Spleen (tissue), 7 donors: ENCODE results near the gene SUPT3H.

ENCODE experiments used
- POLR2A ChIP-seq, 3 donors: fragments of 450-650 bp; IDR thresholded peaks; one replicate each; pipeline ENCODE4 v1.5.1; 2017; ENCODE audit warnings: antibody characterized with exemption in 3 of 3, mild to moderate bottlenecking in 1 of 3
- POLR2AphosphoS5 ChIP-seq, 3 donors: sonication (generic); formaldehyde crosslinking; IDR thresholded peaks; one replicate each; pipeline ENCODE4 v1.5.1; 2017; ENCODE audit warnings: antibody characterized with exemption in 3 of 3
- TF ChIP-seq, protein P1 (sequence below), 11 experiments: fragments of 200-600 bp in 7 of 11; fragments of 450-650 bp in 4 of 11; sonication (generic) in 4 of 11; IDR thresholded peaks in 8 of 11; conservative IDR thresholded peaks in 3 of 11; 1 replicate in 7 of 11; 2 replicates in 4 of 11; pipeline versions ENCODE4 v1.4.0 to v1.8.0; 2016 to 2021; ENCODE audit warnings: antibody characterized with exemption in 11 of 11, inconsistent platforms in 4 of 11, mild to moderate bottlenecking in 1 of 11
- donor health status: DM: no; HTN: no; CAD: no; lungs with moderate emphysema.
- donor health status: DM: no; HTN: no; CAD: no.
- donor health status: DM: no; HTN: no; CAD: no.

DNA sequence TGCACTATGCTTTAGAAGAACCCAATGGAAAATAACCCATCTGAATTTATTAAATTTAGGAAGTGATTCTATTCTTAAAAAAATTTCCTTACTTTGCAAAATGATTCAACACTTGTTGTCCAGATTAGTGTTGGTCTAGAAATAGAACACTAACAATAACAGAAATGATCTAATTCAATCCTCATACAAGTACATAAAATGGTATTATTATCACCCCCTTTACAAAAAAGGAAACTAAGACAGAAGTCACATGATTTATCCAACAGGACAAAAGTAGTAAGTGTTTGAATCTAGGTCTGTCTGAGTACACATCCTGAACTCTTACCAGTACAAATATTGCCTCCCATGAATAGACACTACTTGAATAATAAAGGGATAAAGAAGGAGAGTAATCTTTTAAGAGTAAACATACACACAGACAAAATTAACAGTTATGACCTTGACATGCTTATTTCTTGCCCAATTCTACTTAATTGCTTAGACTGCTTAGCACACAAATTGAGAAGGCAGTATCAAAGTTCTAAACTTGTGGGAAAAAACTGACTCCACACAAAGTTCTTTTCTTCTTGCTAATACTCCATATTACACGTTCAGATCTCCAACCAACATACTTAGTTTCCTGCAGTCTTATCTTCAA is 245.0 kb downstream of the SUPT3H start:
- TF ChIP-seq, protein P1, sequence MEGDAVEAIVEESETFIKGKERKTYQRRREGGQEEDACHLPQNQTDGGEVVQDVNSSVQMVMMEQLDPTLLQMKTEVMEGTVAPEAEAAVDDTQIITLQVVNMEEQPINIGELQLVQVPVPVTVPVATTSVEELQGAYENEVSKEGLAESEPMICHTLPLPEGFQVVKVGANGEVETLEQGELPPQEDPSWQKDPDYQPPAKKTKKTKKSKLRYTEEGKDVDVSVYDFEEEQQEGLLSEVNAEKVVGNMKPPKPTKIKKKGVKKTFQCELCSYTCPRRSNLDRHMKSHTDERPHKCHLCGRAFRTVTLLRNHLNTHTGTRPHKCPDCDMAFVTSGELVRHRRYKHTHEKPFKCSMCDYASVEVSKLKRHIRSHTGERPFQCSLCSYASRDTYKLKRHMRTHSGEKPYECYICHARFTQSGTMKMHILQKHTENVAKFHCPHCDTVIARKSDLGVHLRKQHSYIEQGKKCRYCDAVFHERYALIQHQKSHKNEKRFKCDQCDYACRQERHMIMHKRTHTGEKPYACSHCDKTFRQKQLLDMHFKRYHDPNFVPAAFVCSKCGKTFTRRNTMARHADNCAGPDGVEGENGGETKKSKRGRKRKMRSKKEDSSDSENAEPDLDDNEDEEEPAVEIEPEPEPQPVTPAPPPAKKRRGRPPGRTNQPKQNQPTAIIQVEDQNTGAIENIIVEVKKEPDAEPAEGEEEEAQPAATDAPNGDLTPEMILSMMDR (IDR thresholded peaks at IDR 0.05 in 8 of 11, conservative IDR thresholded peaks at IDR 0.05 in 3 of 11), result no peak
- no peak for TF ChIP-seq POLR2AphosphoS5 (IDR thresholded peaks at IDR 0.05)
- no peak for TF ChIP-seq POLR2A (IDR thresholded peaks at IDR 0.05)
